HepG2 (cell line): ENCODE results near the gene DIAPH3. TPM values are rescaled to one million over a fixed set of nuclear protein-coding genes. Genes with fewer than 3 reads are reported as not detected.

ENCODE experiments used
- ATAC-seq: fragments of 200-7000 bp; cut with Tn5 transposase; 3 replicates; pipeline ENCODE4 v1.9.1; 2020; ENCODE audit warnings: mild to moderate bottlenecking, moderate library complexity
- BruUV-seq: library from RNA; stranded (reverse); fragments of 400-500 nt; replicated peaks from 2 replicates; lab custom pipeline; 2021; lab: Mats Ljungman, UMichigan
- CTCF ChIA-PET: fragments of 300-600 bp; formaldehyde crosslinking; extraction: SDS; loops from one replicate; lab custom pipeline; 2021; ENCODE audit warnings: low total read pairs, inconsistent platforms, low intra/inter-chr PET ratio; lab: Yijun Ruan, JAX
- POLR2A ChIA-PET: fragments of 350-600 bp; sonication (Branson Sonifier 250); formaldehyde crosslinking; loops from one replicate; lab custom pipeline; 2020; ENCODE audit warnings: antibody characterized with exemption, inconsistent platforms; lab: Yijun Ruan, JAX
- DNase-seq: peaks from one replicate; pipeline ENCODE4 v3.0.0-alpha.2; 2015; ENCODE audit warnings: low spot score
- FAIRE-seq: peaks from 3 replicates; lab custom pipeline; 2011; peaks lifted over from hg19 to GRCh38; lab: Jason Lieb, UNC
- H2AFZ ChIP-seq: one replicate; pipeline ENCODE4 v1.6.1; 2011; ENCODE audit warnings: low read length, inconsistent platforms
- H3K27ac ChIP-seq: fragments of 300-600 bp; 3 replicates; pipeline ENCODE4 v1.8.0; 2011; ENCODE audit warnings: mixed run types, mild to moderate bottlenecking, mixed read lengths, low read length, inconsistent platforms; ENCODE audit not compliant: insufficient read depth; ENCODE audit errors: extremely low read length
- H3K27me3 ChIP-seq, 2 experiments: fragments of 200-600 bp in 1 of 2; 2 replicates in 1 of 2; 3 replicates in 1 of 2; pipeline versions ENCODE4 v1.6.0 to v1.8.0; 2011; ENCODE audit warnings: low read length in 2 of 2, mild to moderate bottlenecking in 2 of 2, moderate library complexity in 2 of 2, inconsistent platforms in 1 of 2; ENCODE audit not compliant: insufficient read depth in 2 of 2, control insufficient read depth in 1 of 2
- H3K36me3 ChIP-seq, 2 experiments: fragments of 200-600 bp in 1 of 2; replicated peaks in 1 of 2; 2 replicates in 1 of 2; 3 replicates in 1 of 2; pipeline versions ENCODE4 v1.5.1 to v1.8.0; 2011; ENCODE audit warnings: low read length in 2 of 2, inconsistent platforms in 1 of 2; ENCODE audit not compliant: insufficient read depth in 2 of 2, control insufficient read depth in 1 of 2
- H3K4me1 ChIP-seq: 2 replicates; pipeline ENCODE4 v1.5.1; 2012; ENCODE audit warnings: low read length, inconsistent platforms; ENCODE audit not compliant: insufficient read depth
- H3K4me2 ChIP-seq: 2 replicates; pipeline ENCODE4 v1.6.0; 2011; ENCODE audit warnings: low read depth, low read length, inconsistent platforms
- H3K4me3 ChIP-seq, 3 experiments: fragments of 200-600 bp in 1 of 3; sonication (generic), shearing (Covaris generic) in 1 of 3; replicated peaks in 1 of 3; 2 replicates each; pipeline ENCODE4 v1.5.1; 2011 to 2016; ENCODE audit warnings: low read length in 3 of 3, inconsistent platforms in 2 of 3, low read depth in 2 of 3, mild to moderate bottlenecking in 2 of 3, control low read depth in 1 of 3, mixed read lengths in 1 of 3; ENCODE audit not compliant: insufficient read depth in 1 of 3
- H3K79me2 ChIP-seq: one replicate; pipeline ENCODE4 v1.6.1; 2011; ENCODE audit warnings: low read length, inconsistent platforms; ENCODE audit not compliant: insufficient read depth
- H3K9ac ChIP-seq: 2 replicates; pipeline ENCODE4 v1.6.0; 2011; ENCODE audit warnings: mild to moderate bottlenecking, low read depth, low read length, inconsistent platforms; ENCODE audit not compliant: insufficient read depth
- H3K9me3 ChIP-seq: 2 replicates; pipeline ENCODE4 v1.5.1; 2012; ENCODE audit warnings: mild to moderate bottlenecking, low read length
- H4K20me1 ChIP-seq: 2 replicates; pipeline ENCODE4 v1.6.0; 2011; ENCODE audit warnings: inconsistent platforms, mild to moderate bottlenecking, low read length, moderate library complexity; ENCODE audit not compliant: insufficient read depth
- FOXJ3 ChIP-seq: sonication (generic); formaldehyde crosslinking; IDR thresholded peaks from 2 replicates; pipeline ENCODE4 v1.4.0; 2020; ENCODE audit warnings: missing genetic modification reagents, mild to moderate bottlenecking, borderline replicate concordance
- MATR3 ChIP-seq: sonication (generic); formaldehyde crosslinking; IDR thresholded peaks from 2 replicates; pipeline ENCODE4 v1.4.0; 2020; ENCODE audit warnings: missing genetic modification reagents
- RAD21 ChIP-seq: fragments of 450-650 bp; formaldehyde crosslinking; IDR thresholded peaks from 2 replicates; pipeline ENCODE4 v1.5.0; 2020; ENCODE audit warnings: mild to moderate bottlenecking
- ZNF3 ChIP-seq: IDR thresholded peaks from 2 replicates; pipeline ENCODE4 v1.7.0; 2017; ENCODE audit warnings: inconsistent platforms
- ZNF598 ChIP-seq: sonication (generic); formaldehyde crosslinking; IDR thresholded peaks from 2 replicates; pipeline ENCODE4 v1.5.1; 2020; ENCODE audit warnings: mild to moderate bottlenecking, missing genetic modification reagents, borderline replicate concordance
- WGBS: methylation state at CpG from one replicate; pipeline ENCODE4 v1.1.6; 2017; ENCODE audit warnings: low lambda C conversion rate; 5-methylcytosine and 5-hydroxymethylcytosine counted together
- in situ Hi-C: cut with HindIII; loops from 2 replicates; pipeline ENCODE4 v1.10.0; 2017; ENCODE audit warnings: low pct_unique_long_range_greater_than_20kb; ENCODE audit not compliant: extremely low pct_ligation_motif_present
- intact Hi-C: fragments of 100-400 bp; cut with micrococcal nuclease; formaldehyde crosslinking; loops from one replicate; pipeline ENCODE4 v1.10.0; 2022; ENCODE audit not compliant: unreplicated experiment
- polyA plus RNA-seq, 8 experiments: library from polyadenylated mRNA; depleted of rRNA in 3 of 8; stranded (reverse) in 7 of 8; unstranded in 1 of 8; fragments of >200 nt; fragmentation: Illumina TruSeq in 4 of 8; extraction: Trizol in 4 of 8; gene quantifications; 2 replicates each; pipeline versions ENCODE4 v1.2.1 to v1.2.3, GENCODE V29; 2011 to 2016; ENCODE audit warnings: low read depth in 4 of 8, missing spikeins in 1 of 8, mixed read lengths in 1 of 8; ENCODE audit not compliant: insufficient read depth in 1 of 8
- total RNA-seq, 5 experiments: library from RNA; depleted of rRNA; stranded (reverse); fragments of >200 nt; fragmentation: Illumina TruSeq; extraction: Trizol; gene quantifications; 2 replicates each; pipeline ENCODE4 v1.2.3, GENCODE V29; 2016; ENCODE audit warnings: low read depth in 1 of 5
- TF ChIP-seq, protein P1 (sequence below): IDR thresholded peaks from 2 replicates; pipeline ENCODE4 v1.4.0; 2020; ENCODE audit warnings: mild to moderate bottlenecking, missing genetic modification reagents

The DIAPH3 gene
- total and polyA plus RNA-seq, 2 of the 13 experiments (the other 11 are each of a cell fraction or from before 2014, with no cell fraction given), result 4.0 to 9.3 TPM

DNA sequence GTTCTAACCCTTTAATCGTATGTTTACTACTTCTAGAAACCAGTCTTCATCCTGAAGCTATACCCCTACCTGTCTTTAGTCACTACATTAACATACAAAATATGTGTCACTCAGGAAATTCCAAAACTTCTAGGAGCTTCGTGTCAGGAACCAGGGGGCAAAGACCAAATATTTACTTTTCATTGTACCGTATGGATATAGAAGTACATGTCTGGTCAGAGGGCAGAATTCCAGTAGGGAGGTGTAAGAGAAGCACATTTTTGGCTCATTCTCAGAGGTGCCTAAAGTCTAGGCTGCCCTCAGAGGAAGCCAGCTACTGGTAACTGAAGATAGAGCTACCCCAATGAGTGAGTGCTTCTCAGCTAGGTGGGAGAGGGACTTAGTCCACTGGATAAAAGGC, 320.7 kb downstream of the DIAPH3 start (continued):
- TF ChIP-seq, protein P1, sequence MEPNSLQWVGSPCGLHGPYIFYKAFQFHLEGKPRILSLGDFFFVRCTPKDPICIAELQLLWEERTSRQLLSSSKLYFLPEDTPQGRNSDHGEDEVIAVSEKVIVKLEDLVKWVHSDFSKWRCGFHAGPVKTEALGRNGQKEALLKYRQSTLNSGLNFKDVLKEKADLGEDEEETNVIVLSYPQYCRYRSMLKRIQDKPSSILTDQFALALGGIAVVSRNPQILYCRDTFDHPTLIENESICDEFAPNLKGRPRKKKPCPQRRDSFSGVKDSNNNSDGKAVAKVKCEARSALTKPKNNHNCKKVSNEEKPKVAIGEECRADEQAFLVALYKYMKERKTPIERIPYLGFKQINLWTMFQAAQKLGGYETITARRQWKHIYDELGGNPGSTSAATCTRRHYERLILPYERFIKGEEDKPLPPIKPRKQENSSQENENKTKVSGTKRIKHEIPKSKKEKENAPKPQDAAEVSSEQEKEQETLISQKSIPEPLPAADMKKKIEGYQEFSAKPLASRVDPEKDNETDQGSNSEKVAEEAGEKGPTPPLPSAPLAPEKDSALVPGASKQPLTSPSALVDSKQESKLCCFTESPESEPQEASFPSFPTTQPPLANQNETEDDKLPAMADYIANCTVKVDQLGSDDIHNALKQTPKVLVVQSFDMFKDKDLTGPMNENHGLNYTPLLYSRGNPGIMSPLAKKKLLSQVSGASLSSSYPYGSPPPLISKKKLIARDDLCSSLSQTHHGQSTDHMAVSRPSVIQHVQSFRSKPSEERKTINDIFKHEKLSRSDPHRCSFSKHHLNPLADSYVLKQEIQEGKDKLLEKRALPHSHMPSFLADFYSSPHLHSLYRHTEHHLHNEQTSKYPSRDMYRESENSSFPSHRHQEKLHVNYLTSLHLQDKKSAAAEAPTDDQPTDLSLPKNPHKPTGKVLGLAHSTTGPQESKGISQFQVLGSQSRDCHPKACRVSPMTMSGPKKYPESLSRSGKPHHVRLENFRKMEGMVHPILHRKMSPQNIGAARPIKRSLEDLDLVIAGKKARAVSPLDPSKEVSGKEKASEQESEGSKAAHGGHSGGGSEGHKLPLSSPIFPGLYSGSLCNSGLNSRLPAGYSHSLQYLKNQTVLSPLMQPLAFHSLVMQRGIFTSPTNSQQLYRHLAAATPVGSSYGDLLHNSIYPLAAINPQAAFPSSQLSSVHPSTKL (CRISPR knock-in tag), result peak; percentile 25; the same call in 1 of the 2 replicates

DNA sequence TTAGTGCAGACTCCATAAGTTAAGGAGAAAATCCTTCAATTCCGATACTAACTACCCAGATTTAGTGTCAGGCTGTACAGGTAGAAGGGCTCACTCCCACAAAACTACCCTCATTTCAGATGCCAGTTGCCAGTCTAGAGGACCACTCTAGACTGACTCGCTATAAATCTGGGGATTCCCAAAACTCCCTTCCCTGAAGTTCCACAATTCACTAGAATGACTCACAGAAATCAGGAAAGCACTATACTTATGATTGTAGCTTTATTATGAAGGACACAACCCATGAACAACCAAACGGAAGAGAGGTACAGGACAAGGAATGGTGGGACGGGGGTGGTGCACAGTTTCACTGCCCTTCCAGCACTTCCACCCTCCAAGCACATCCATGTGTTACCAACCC, 321.2 kb downstream of the DIAPH3 start:
- in situ Hi-C loops, result no loop called here
- no peaks in the 10 kb centered on the region for H3K36me3 ChIP-seq
- H3K9ac ChIP-seq, result no peak overlapping the region
- H3K4me3 ChIP-seq, result no peak overlapping the region
- H3K27me3 ChIP-seq, result no peaks in the 10 kb centered on the region; a peak in 1 of 5 replicates
- H2AFZ ChIP-seq, result no peak overlapping the region
- H3K4me1 ChIP-seq, result peaks cover 30% of the 10 kb centered on the region
- DNase-seq, result no peak
- 94% methylated on average over 4 of the region's 4 CpGs for WGBS
- CTCF ChIA-PET, result no interaction called here
- POLR2A ChIA-PET, result no interaction called here
- no peak for TF ChIP-seq ZNF3
- no peak for TF ChIP-seq MATR3 (CRISPR knock-in tag)
- no peak for TF ChIP-seq ZNF598
- TF ChIP-seq FOXJ3 (CRISPR knock-in tag), result no peak
- no peak for TF ChIP-seq RAD21 (CRISPR knock-in tag)
- H3K27ac ChIP-seq, result no peak overlapping the region
- ATAC-seq, result no peak; the same call in 1 of the 3 replicates
- no TSS peak for BruUV-seq
- intact Hi-C loops, result no loop called here
- no peak for FAIRE-seq
- no peaks in the 10 kb centered on the region for H3K79me2 ChIP-seq
- H4K20me1 ChIP-seq, result no peaks in the 10 kb centered on the region
- no peaks in the 10 kb centered on the region for H3K9me3 ChIP-seq
- H3K4me2 ChIP-seq, result no peak overlapping the region
